ENCODE results near the gene STOML1. TPM values are rescaled to one million over a fixed set of nuclear protein-coding genes. Genes with fewer than 3 reads are reported as not detected.

Gene STOML1
- total RNA-seq, 2 experiments from 2014 or later = 8.7 to 9.5 TPM

GRCh38 chr15:74007820-74008371 is 15.8 kb upstream of the STOML1 start:
- Mint-ChIP-seq H3K4me3 (peak overlapping the region; percentile 51), H3K27ac (peak overlapping the region; percentile 96), H3K9me3 (peaks cover 3% of the 10 kb centered on the region), H3K4me1 (ENCODE audit: low read depth) (peaks cover 69% of the 10 kb centered on the region), H3K27me3 (ENCODE audit: low read depth) (no peaks in the 10 kb centered on the region), H3K36me3 (ENCODE audit: low read depth) (peaks cover 50% of the 10 kb centered on the region)
- DNase-seq = peak; percentile 84
- CTCF ChIA-PET = interaction anchor here (1.6 to 3.4 kb wide), 4 partner anchors 12 to 35 kb away, joined by 4 to 24 read pairs (median 9); partner anchors contain the start of gene PML
- intact Hi-C loops (cut with micrococcal nuclease) = loop anchor here (1.0 to 5.0 kb wide), 3 partner anchors 11 to 534 kb away; partner anchors contain the start of gene ARID3B

GRCh38 chr15:74006774-74007639 is 14.9 kb upstream of the STOML1 start:
- peak overlapping the region; percentile 96 for H3K27ac Mint-ChIP-seq
- CTCF ChIA-PET = interaction anchor here (0.6 to 3.4 kb wide), 8 partner anchors 11 to 48 kb away, joined by 3 to 24 read pairs (median 4); partner anchors contain the start of gene PML
- no peaks in the 10 kb centered on the region for H3K27me3 Mint-ChIP-seq (ENCODE audit: low read depth)
- peaks cover 51% of the 10 kb centered on the region for H3K36me3 Mint-ChIP-seq (ENCODE audit: low read depth)
- peaks cover 66% of the 10 kb centered on the region for H3K4me1 Mint-ChIP-seq (ENCODE audit: low read depth)
- peaks cover 3% of the 10 kb centered on the region for H3K9me3 Mint-ChIP-seq
- peak overlapping the region; percentile 59 for H3K4me3 Mint-ChIP-seq
- peak; percentile 48 for DNase-seq
- intact Hi-C loops (cut with micrococcal nuclease) = loop anchor here (1.0 to 5.0 kb wide), 3 partner anchors 10 to 535 kb away; partner anchors contain the start of gene ARID3B

GRCh38 chr15:73997986-73998385 is 5.9 kb upstream of the STOML1 start:
- no peak overlapping the region for H3K4me3 Mint-ChIP-seq
- H3K27ac Mint-ChIP-seq = no peak overlapping the region
- no peaks in the 10 kb centered on the region for H3K27me3 Mint-ChIP-seq (ENCODE audit: low read depth)
- intact Hi-C loops (cut with micrococcal nuclease) = loop anchor here (1.0 to 10.0 kb wide), 2 partner anchors 9 to 1773 kb away; no protein-coding TSS in a partner anchor
- CTCF ChIA-PET = no interaction called here
- peaks cover 17% of the 10 kb centered on the region for H3K36me3 Mint-ChIP-seq (ENCODE audit: low read depth)
- no peak for DNase-seq
- H3K9me3 Mint-ChIP-seq = no peaks in the 10 kb centered on the region
- peaks cover 49% of the 10 kb centered on the region for H3K4me1 Mint-ChIP-seq (ENCODE audit: low read depth)

GRCh38 chr15:73996939-73997338 is 4.8 kb upstream of the STOML1 start:
- H3K27ac Mint-ChIP-seq = peak overlapping the region; percentile 69
- H3K27me3 Mint-ChIP-seq (ENCODE audit: low read depth) = no peaks in the 10 kb centered on the region
- intact Hi-C loops (cut with micrococcal nuclease) = loop anchor here (1.0 to 10.0 kb wide), 2 partner anchors 10 to 1772 kb away; no protein-coding TSS in a partner anchor
- H3K4me3 Mint-ChIP-seq = peak overlapping the region; percentile 95
- DNase-seq = peak; percentile 44
- H3K4me1 Mint-ChIP-seq (ENCODE audit: low read depth) = peaks cover 55% of the 10 kb centered on the region
- H3K9me3 Mint-ChIP-seq = no peaks in the 10 kb centered on the region
- H3K36me3 Mint-ChIP-seq (ENCODE audit: low read depth) = peaks cover 13% of the 10 kb centered on the region
- CTCF ChIA-PET = interaction anchor here (1.1 to 5.2 kb wide), 3 partner anchors 10 to 28 kb away, joined by 3 to 54 read pairs (median 10); no protein-coding TSS in a partner anchor

GRCh38 chr15:73996267-73996666 is 4.2 kb upstream of the STOML1 start:
- no peaks in the 10 kb centered on the region for H3K27me3 Mint-ChIP-seq (ENCODE audit: low read depth)
- intact Hi-C loops (cut with micrococcal nuclease) = loop anchor here (10.0 kb wide), 1 partner anchor 1771 kb away; no protein-coding TSS in a partner anchor
- peak overlapping the region; percentile 95 for H3K4me3 Mint-ChIP-seq
- no peaks in the 10 kb centered on the region for H3K9me3 Mint-ChIP-seq
- H3K36me3 Mint-ChIP-seq (ENCODE audit: low read depth) = peaks cover 13% of the 10 kb centered on the region
- H3K4me1 Mint-ChIP-seq (ENCODE audit: low read depth) = peaks cover 56% of the 10 kb centered on the region
- DNase-seq = no peak
- CTCF ChIA-PET = interaction anchor here (1.1 to 5.2 kb wide), 3 partner anchors 10 to 27 kb away, joined by 3 to 54 read pairs (median 10); no protein-coding TSS in a partner anchor
- H3K27ac Mint-ChIP-seq = peak overlapping the region; percentile 96

GRCh38 chr15:73994912-73995622 is 3.0 kb upstream of the STOML1 start:
- DNase-seq = peak; percentile 42
- Mint-ChIP-seq H3K9me3 (no peaks in the 10 kb centered on the region), H3K4me3 (peak overlapping the region; percentile 95), H3K27ac (peak overlapping the region; percentile 96), H3K36me3 (ENCODE audit: low read depth) (peaks cover 11% of the 10 kb centered on the region), H3K27me3 (ENCODE audit: low read depth) (no peaks in the 10 kb centered on the region), H3K4me1 (ENCODE audit: low read depth) (peaks cover 58% of the 10 kb centered on the region)
- CTCF ChIA-PET = interaction anchor here (0.8 to 5.2 kb wide), 8 partner anchors 11 to 54 kb away, joined by 3 to 54 read pairs (median 9); no protein-coding TSS in a partner anchor
- intact Hi-C loops (cut with micrococcal nuclease) = loop anchor here (1.0 to 10.0 kb wide), 7 partner anchors 387 to 1770 kb away; partner anchors contain the start of genes ARID3B, SIN3A and UBL7

GRCh38 chr15:73994413-73994883 is 2.4 kb upstream of the STOML1 start, which contains the start of gene PML:
PML (plus strand) TSS chr15:73994716; CDS start chr15:73994813, 97 bp downstream.
- CTCF ChIA-PET = interaction anchor here (0.8 to 5.2 kb wide), 9 partner anchors 12 to 74 kb away, joined by 3 to 54 read pairs (median 5); no protein-coding TSS in a partner anchor
- peak within 1 kb of the TSS; percentile 96 for H3K27ac Mint-ChIP-seq
- peaks cover 11% of the 10 kb centered on the region for H3K36me3 Mint-ChIP-seq (ENCODE audit: low read depth)
- peaks cover 59% of the 10 kb centered on the region for H3K4me1 Mint-ChIP-seq (ENCODE audit: low read depth)
- peak; percentile 98 for DNase-seq
- intact Hi-C loops (cut with micrococcal nuclease) = loop anchor here (1.0 to 10.0 kb wide), 7 partner anchors 388 to 1770 kb away; partner anchors contain the start of genes ARID3B, SIN3A and UBL7
- no peaks in the 10 kb centered on the region for H3K9me3 Mint-ChIP-seq
- no peaks in the 10 kb centered on the region for H3K27me3 Mint-ChIP-seq (ENCODE audit: low read depth)
- H3K4me3 Mint-ChIP-seq = peak within 1 kb of the TSS; percentile 95

- CTCF ChIA-PET = interaction anchor here (0.6 to 5.2 kb wide), 8 partner anchors 13 to 672 kb away, joined by 3 to 54 read pairs (median 6); no protein-coding TSS in a partner anchor
- H3K9me3 Mint-ChIP-seq = no peaks in the 10 kb centered on the region
- intact Hi-C loops (cut with micrococcal nuclease) = loop anchor here (5.0 to 10.0 kb wide), 5 partner anchors 389 to 1769 kb away; partner anchors contain the start of gene SIN3A
- H3K27me3 Mint-ChIP-seq (ENCODE audit: low read depth) = no peaks in the 10 kb centered on the region
- no peak for DNase-seq
- peaks cover 51% of the 10 kb centered on the region for H3K4me1 Mint-ChIP-seq (ENCODE audit: low read depth)
- H3K4me3 Mint-ChIP-seq = peak overlapping the region; percentile 95
- peaks cover 8% of the 10 kb centered on the region for H3K36me3 Mint-ChIP-seq (ENCODE audit: low read depth)
- H3K27ac Mint-ChIP-seq = peak overlapping the region; percentile 96
These were observed 1.3 kb upstream of the STOML1 start for GRCh38 chr15:73993211-73993994.

- CTCF ChIA-PET = interaction anchor here (2.8 to 5.2 kb wide), 3 partner anchors 14 to 57 kb away, joined by 8 to 54 read pairs (median 24); no protein-coding TSS in a partner anchor
- intact Hi-C loops (cut with micrococcal nuclease) = loop anchor here (1.0 to 10.0 kb wide), 7 partner anchors 10 to 1768 kb away; partner anchors contain the start of gene SIN3A
- Mint-ChIP-seq H3K27ac (peak overlapping the region; percentile 83), H3K9me3 (no peaks in the 10 kb centered on the region), H3K27me3 (ENCODE audit: low read depth) (no peaks in the 10 kb centered on the region), H3K36me3 (ENCODE audit: low read depth) (peaks cover 6% of the 10 kb centered on the region), H3K4me3 (peak overlapping the region; percentile 95), H3K4me1 (ENCODE audit: low read depth) (peaks cover 51% of the 10 kb centered on the region)
- no peak for DNase-seq
These were observed 451 bp upstream of the STOML1 start for GRCh38 chr15:73992594-73992898.

GRCh38 chr15:73991260-73991659 is 835 bp downstream of the STOML1 start:
- DNase-seq = no peak
- Mint-ChIP-seq H3K36me3 (ENCODE audit: low read depth) (peaks cover 6% of the 10 kb centered on the region), H3K4me1 (ENCODE audit: low read depth) (peaks cover 45% of the 10 kb centered on the region), H3K9me3 (no peaks in the 10 kb centered on the region), H3K27me3 (ENCODE audit: low read depth) (no peaks in the 10 kb centered on the region), H3K4me3 (peak overlapping the region; percentile 95), H3K27ac (no peak overlapping the region)
- CTCF ChIA-PET = interaction anchor here (1.1 kb wide), 1 partner anchor 18 kb away, joined by 3 read pairs; no protein-coding TSS in a partner anchor
- intact Hi-C loops (cut with micrococcal nuclease) = loop anchor here (5.0 to 10.0 kb wide), 5 partner anchors 391 to 1766 kb away; partner anchors contain the start of gene SIN3A

Data from activated naive CD4-positive, alpha-beta T cell treated with anti-CD3 and anti-CD28 coated beads for 36 hours (primary cell).